K562 (cell line): Measurements from ENCODE around the gene ELOB. TPM values are rescaled to one million over a fixed set of nuclear protein-coding genes. Genes with fewer than 3 reads are reported as not detected.

Source experiments
- BMI1 ChIP-seq: fragments of 150-350 bp; IDR thresholded peaks from 2 replicates; pipeline ENCODE4 v1.6.1; 2014; ENCODE audit warnings: low read length
- CBFA2T2 ChIP-seq: fragments of 450-650 bp; conservative IDR thresholded peaks from 2 replicates; pipeline ENCODE4 v1.6.1; 2017; ENCODE audit warnings: mild to moderate bottlenecking
- FOXJ3 ChIP-seq: sonication (generic); formaldehyde crosslinking; IDR thresholded peaks from 2 replicates; pipeline ENCODE4 v1.4.0; 2020; ENCODE audit warnings: mild to moderate bottlenecking, missing genetic modification reagents
- HDAC8 ChIP-seq: fragments of 450-650 bp; IDR thresholded peaks from 2 replicates; pipeline ENCODE4 v1.6.1; 2016; ENCODE audit warnings: mild to moderate bottlenecking, missing genetic modification characterization, moderate library complexity, missing compliant biosample characterization
- HNRNPL ChIP-seq: fragments of 200-400 bp; formaldehyde crosslinking; IDR thresholded peaks from 2 replicates; pipeline ENCODE4 v1.6.1; 2017; ENCODE audit warnings: low read depth, mild to moderate bottlenecking, low read length
- HOMEZ ChIP-seq: fragments of 250-450 bp; sonication (Bioruptor Pico); IDR thresholded peaks from 2 replicates; pipeline ENCODE4 v1.4.0; 2020; ENCODE audit warnings: mild to moderate bottlenecking, moderate library complexity
- ILK ChIP-seq: fragments of 450-650 bp; IDR thresholded peaks from 2 replicates; pipeline ENCODE4 v1.6.1; 2016; ENCODE audit warnings: missing genetic modification characterization, low read depth, mild to moderate bottlenecking, missing compliant biosample characterization, moderate library complexity, borderline replicate concordance
- IRF9 ChIP-seq: fragments of 450-650 bp; IDR thresholded peaks from 2 replicates; pipeline ENCODE4 v1.6.1; 2016; ENCODE audit warnings: missing biosample characterization, missing genetic modification characterization
- KLF16 ChIP-seq: IDR thresholded peaks from 2 replicates; pipeline ENCODE4 v1.6.1; 2016; ENCODE audit warnings: antibody characterized with exemption
- MTA2 ChIP-seq: fragments of 450-650 bp; IDR thresholded peaks from 2 replicates; pipeline ENCODE4 v1.6.1; 2016; ENCODE audit warnings: low read depth
- NFE2 ChIP-seq: IDR thresholded peaks from 2 replicates; pipeline ENCODE4 v1.6.1; 2014; ENCODE audit warnings: antibody characterized with exemption, low read depth
- PPARD ChIP-seq: fragments of 250-450 bp; sonication (Bioruptor Pico); IDR thresholded peaks from 2 replicates; pipeline ENCODE4 v1.8.0; 2022; ENCODE audit warnings: inconsistent platforms, mild to moderate bottlenecking, moderate library complexity
- RAD21 ChIP-seq, 2 experiments: fragments of 250-450 bp in 1 of 2; fragments of 450-650 bp in 1 of 2; sonication (Bioruptor Pico) in 1 of 2; formaldehyde crosslinking in 1 of 2; IDR thresholded peaks in 1 of 2; conservative IDR thresholded peaks in 1 of 2; 2 replicates each; pipeline versions ENCODE4 v1.4.0 to v1.8.0; 2020 to 2022; ENCODE audit warnings: mild to moderate bottlenecking in 2 of 2, moderate library complexity in 1 of 2
- RBM15 ChIP-seq: fragments of 200-400 bp; formaldehyde crosslinking; IDR thresholded peaks from 2 replicates; pipeline ENCODE4 v1.6.1; 2018; ENCODE audit warnings: mild to moderate bottlenecking, low read length, moderate library complexity; ENCODE audit not compliant: insufficient read depth
- RBM17 ChIP-seq: fragments of 200-400 bp; formaldehyde crosslinking; IDR thresholded peaks from 2 replicates; pipeline ENCODE4 v1.6.1; 2017; ENCODE audit warnings: low read depth, mild to moderate bottlenecking, low read length, borderline replicate concordance
- RBM25 ChIP-seq: fragments of 200-400 bp; formaldehyde crosslinking; IDR thresholded peaks from 2 replicates; pipeline ENCODE4 v1.6.1; 2018; ENCODE audit warnings: low read length, low read depth, moderate library complexity; ENCODE audit not compliant: severe bottlenecking
- SIN3A ChIP-seq, 2 experiments: fragments of 150-350 bp in 1 of 2; IDR thresholded peaks; 2 replicates each; pipeline ENCODE4 v1.6.1; 2011 to 2016; ENCODE audit warnings: borderline replicate concordance in 2 of 2, low read depth in 2 of 2, low read length in 2 of 2, mild to moderate bottlenecking in 2 of 2, moderate library complexity in 2 of 2; ENCODE audit not compliant: control insufficient read depth in 1 of 2
- SMARCC2 ChIP-seq: fragments of 450-650 bp; IDR thresholded peaks from 2 replicates; pipeline ENCODE4 v1.6.1; 2017; ENCODE audit warnings: antibody characterized with exemption, moderate library complexity, mild to moderate bottlenecking, low read depth
- SP1 ChIP-seq: sonication (generic); formaldehyde crosslinking; IDR thresholded peaks from 2 replicates; pipeline ENCODE4 v1.8.1; 2022; ENCODE audit warnings: mild to moderate bottlenecking, missing genetic modification reagents
- SUPT5H ChIP-seq: fragments of 450-650 bp; IDR thresholded peaks from 2 replicates; pipeline ENCODE4 v1.6.1; 2016
- TAF9B ChIP-seq: fragments of 450-650 bp; IDR thresholded peaks from 2 replicates; pipeline ENCODE4 v1.6.1; 2018; ENCODE audit warnings: mild to moderate bottlenecking; ENCODE audit not compliant: partially characterized antibody
- ZFPM2 ChIP-seq: fragments of 250-450 bp; sonication (Bioruptor Pico); IDR thresholded peaks from 2 replicates; pipeline ENCODE4 v1.5.1; 2022; ENCODE audit warnings: mild to moderate bottlenecking
- ZNF274 ChIP-seq: IDR thresholded peaks from 2 replicates; pipeline ENCODE4 v1.6.1; 2011; ENCODE audit warnings: low read depth, mild to moderate bottlenecking, low read length, moderate library complexity, borderline replicate concordance
- ZNF584 ChIP-seq: fragments of 200-800 bp; sonication (Bioruptor generic); IDR thresholded peaks from 2 replicates; pipeline ENCODE4 v1.6.1; 2016; ENCODE audit warnings: low read depth, mild to moderate bottlenecking, missing genetic modification characterization, missing compliant biosample characterization
- ZNF589 ChIP-seq: fragments of 200-800 bp; sonication (Bioruptor generic); IDR thresholded peaks from 2 replicates; pipeline ENCODE4 v1.6.1; 2016; ENCODE audit warnings: low read depth, missing genetic modification characterization, missing compliant biosample characterization
- polyA plus RNA-seq, 8 experiments: library from polyadenylated mRNA; depleted of rRNA in 4 of 8; stranded (reverse) in 5 of 8; unstranded in 3 of 8; fragments of >200 nt; fragmentation: Nextera tagmentation in 2 of 8; fragmentation: Illumina TruSeq in 1 of 8; extraction: Ambion mirVana in 2 of 8; extraction: Trizol in 1 of 8; gene quantifications; 2 replicates each; pipeline versions ENCODE4 v1.2.1 to v1.2.3, GENCODE V29; 2011 to 2014; ENCODE audit warnings: inconsistent platforms in 1 of 8, missing spikeins in 1 of 8
- total RNA-seq, 7 experiments: library from RNA; depleted of rRNA in 6 of 7; stranded (reverse); fragments of >200 nt in 6 of 7; fragmentation: Illumina TruSeq in 2 of 7; extraction: Trizol in 2 of 7; gene quantifications; 2 replicates each; pipeline versions ENCODE4 v1.2.1 to v1.2.3, GENCODE V29; 2011 to 2021; ENCODE audit warnings: low replicate concordance in 1 of 7
- TF ChIP-seq, protein P1 (sequence below): sonication (generic); formaldehyde crosslinking; IDR thresholded peaks from 2 replicates; pipeline ENCODE4 v1.8.0; 2023; ENCODE audit warnings: mild to moderate bottlenecking, missing genetic modification reagents
- TF ChIP-seq, protein P2 (sequence below): fragments of 250-450 bp; sonication (Bioruptor Pico); IDR thresholded peaks from 2 replicates; pipeline ENCODE4 v1.8.0; 2021; ENCODE audit warnings: moderate library complexity, mild to moderate bottlenecking, inconsistent platforms

Gene ELOB
- total and polyA plus RNA-seq, 9 of the 15 experiments (the other 6 are each of a cell fraction or from before 2014, with no cell fraction given) = 63.2 to 791 (median 237) TPM

DNA sequence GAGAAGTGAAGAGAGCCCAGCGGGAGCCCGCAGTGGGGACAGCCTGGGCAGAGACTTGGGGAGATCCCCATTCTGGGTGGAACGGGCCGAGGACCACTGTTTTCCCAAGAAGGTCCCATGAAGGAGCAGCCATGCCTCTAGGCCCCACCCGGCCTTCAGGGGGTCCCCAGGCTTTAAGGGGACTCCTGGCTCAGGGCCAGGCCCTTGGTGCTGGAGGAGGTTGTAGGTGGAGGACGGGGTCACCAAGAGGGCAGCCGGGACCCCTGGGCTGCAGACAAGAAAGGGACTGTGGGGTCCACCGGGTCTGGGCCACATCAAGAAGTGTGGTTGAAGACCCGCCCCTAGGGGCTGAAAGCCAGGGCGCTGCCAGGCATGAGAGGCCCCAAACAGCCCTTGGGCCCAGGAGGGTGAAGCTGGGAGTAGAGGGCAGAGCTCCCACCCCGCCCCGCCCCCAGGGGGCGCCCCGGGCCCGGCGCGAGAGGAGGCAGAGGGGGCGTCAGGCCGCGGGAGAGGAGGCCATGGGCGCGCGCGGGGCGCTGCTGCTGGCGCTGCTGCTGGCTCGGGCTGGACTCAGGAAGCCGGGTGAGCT, 39.8 kb upstream of the ELOB start, which contains the start of gene PRSS21 (continued):
- TF ChIP-seq BMI1 (no peak), RBM25 (no peak), IRF9 (no peak), ZNF589 (CRISPR knock-in tag) (no peak), KLF16 (no peak), ZNF584 (CRISPR knock-in tag) (no peak), HOMEZ (CRISPR knock-in tag) (no peak), TAF9B (no peak), FOXJ3 (CRISPR knock-in tag) (no peak), ZNF274 (no peak), HDAC8 (no peak), ZFPM2 (no peak), SUPT5H (no peak), ILK (tag) (no peak), SP1 (CRISPR knock-in tag) (peak; percentile 57; the same call in 1 of the 2 replicates), RBM15 (no peak), CBFA2T2 (no peak), MTA2 (no peak), PPARD (CRISPR knock-in tag) (no peak), SMARCC2 (no peak), HNRNPL (peak; percentile 94), RAD21 (CRISPR knock-in tag; conservative IDR thresholded peaks at IDR 0.05 in 1 of 2, IDR thresholded peaks at IDR 0.05 in 1 of 2) (peak; percentile 26 to 37; a peak in 2 of 4 replicates), NFE2 (no peak), SIN3A (IDR thresholded peaks at IDR 0.05; ENCODE audit: borderline replicate concordance in 2 of 2, control insufficient read depth in 1 of 2, low read depth in 2 of 2, low read length in 2 of 2) (peak in 1 of 2 experiments; percentile 46; a peak in 1 of 4 replicates), RBM17 (no peak)
- TF ChIP-seq, protein P1, sequence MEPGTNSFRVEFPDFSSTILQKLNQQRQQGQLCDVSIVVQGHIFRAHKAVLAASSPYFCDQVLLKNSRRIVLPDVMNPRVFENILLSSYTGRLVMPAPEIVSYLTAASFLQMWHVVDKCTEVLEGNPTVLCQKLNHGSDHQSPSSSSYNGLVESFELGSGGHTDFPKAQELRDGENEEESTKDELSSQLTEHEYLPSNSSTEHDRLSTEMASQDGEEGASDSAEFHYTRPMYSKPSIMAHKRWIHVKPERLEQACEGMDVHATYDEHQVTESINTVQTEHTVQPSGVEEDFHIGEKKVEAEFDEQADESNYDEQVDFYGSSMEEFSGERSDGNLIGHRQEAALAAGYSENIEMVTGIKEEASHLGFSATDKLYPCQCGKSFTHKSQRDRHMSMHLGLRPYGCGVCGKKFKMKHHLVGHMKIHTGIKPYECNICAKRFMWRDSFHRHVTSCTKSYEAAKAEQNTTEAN (CRISPR knock-in tag) = no peak
- TF ChIP-seq, protein P2, sequence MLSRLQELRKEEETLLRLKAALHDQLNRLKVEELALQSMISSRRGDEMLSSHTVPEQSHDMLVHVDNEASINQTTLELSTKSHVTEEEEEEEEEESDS = no peak
